Midbrain (tissue), 1 donor: ENCODE data around the gene MPV17L.
"Not testable (repeated sequence)": the region's sequence is repeated elsewhere in the genome, so short reads cannot be mapped to it uniquely, and the experiment has no call there.

Experiments used
- DNase-seq: peaks from one replicate; lab custom pipeline; 2025; lab: John Stamatoyannopoulos, UW

MPV17L gene

DNA sequence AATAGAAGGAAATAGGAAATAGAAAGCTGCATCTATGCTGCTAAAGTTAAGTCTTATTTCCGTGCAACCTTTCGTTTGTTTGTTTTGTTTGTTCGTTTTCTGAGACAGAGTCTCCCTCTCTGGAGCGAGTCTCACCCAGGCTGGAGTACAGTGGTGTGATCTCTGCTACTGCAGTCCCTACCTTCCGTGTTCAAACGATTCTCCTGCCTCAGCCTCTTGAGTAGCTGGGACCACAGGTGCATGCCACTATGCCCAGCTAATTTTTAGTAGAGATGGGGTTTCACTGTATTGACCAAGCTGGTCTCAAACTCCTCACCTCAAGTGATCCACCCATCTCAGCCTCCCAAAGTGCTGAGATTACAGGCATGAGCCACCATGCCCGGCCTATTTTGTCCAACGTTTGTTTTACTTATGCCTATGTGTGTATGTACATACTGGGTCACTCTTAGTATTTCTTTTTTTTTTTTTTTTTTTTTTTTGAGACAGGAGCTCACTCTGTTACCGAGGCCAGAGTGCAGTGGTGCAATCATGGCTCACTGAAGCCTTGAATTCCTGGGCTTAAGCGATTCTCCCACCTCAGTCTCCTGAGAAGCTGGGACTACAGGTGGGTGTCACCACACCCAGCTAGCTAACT lies 55.7 kb downstream of the MPV17L start:
- no peak for DNase-seq

DNA sequence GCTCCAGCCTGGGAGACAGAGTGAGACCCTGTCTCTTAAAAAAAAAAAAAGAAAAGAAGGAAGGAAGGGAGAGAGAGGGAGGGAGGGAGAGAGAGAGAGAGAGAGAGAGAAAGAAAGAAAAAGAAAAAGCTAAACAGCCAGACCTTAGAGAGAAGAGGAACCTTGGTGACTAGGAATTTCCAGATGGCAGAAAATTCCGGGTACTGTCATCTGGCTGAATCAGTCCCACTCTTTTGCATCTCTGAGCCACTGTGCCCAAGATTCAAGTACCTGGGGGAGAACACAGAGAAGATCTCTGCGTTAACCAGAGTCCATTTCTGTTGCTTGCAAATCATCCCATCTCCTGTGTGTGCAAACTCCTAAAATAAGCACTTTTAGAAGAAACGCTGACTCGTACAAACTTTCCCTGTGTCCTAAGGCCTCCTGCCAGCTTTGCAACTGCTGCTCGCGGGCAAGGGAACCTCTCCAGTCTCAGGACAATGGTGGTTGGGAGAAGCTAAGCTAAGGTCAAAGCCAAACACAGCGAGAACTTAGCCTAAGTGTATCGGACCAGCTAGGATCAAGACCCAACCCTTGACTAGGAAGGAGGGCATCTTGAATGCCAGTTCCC lies 56.8 kb downstream of the MPV17L start:
- no peak for DNase-seq

DNA sequence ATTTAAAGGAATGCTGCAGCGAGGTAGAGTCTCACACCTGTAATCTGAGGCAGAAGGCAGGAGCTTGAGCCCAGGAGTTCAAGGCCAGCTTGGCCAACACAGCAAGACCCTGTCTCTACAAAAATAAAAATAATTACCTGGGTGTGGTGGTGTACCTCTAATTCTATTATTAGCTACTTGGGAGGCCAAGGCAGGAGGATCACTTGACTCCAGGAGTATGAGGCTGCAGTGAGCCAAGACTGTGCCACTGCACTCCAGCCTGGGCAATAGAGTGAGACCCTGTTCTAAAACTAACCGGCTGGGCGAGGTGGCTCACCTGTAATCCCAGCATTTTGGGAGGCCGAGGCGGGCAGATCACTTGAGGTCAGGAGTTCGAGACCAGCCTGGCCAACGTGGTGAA lies 57.7 kb downstream of the MPV17L start:
- DNase-seq = not testable (repeated sequence)

DNA sequence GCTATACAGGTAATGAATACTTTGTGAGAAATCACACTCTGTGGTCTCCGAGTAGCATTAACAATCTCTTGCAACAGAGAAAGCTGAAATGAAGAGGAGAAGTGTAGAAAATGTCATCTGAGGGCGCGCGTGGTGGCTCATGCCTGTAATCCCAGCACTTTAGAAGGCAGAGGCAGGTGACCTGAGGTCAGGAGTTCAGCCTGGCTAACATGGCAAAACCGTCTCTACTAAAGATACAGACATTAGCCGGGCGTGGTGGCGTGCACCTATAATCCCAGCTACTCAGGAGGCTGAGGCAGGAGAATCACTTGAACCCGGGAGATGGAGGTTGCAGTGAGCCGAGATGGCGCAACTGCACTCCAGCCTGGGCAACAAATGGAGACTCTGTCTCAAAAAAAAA lies 59.4 kb downstream of the MPV17L start:
- not testable (repeated sequence) for DNase-seq

DNA sequence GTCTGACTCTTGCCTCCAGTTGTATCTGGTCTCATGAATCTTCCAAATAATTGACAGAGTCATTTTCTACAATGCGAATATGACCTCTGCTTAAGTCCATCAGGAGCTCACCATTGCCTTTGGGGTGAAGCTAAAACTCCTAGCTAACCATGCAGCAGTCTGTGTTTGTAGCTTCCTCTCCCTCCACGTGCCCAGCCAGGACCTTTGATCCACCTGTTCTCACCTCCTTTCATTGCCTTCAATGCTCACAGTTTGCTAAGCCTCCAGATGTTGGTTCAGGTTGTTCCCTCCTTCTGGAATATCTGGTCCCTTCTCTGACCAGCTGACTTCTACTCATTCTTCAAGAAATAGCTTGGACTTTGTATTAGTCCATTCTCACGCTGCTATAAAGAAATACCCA lies 61.8 kb downstream of the MPV17L start:
- no peak for DNase-seq

DNA sequence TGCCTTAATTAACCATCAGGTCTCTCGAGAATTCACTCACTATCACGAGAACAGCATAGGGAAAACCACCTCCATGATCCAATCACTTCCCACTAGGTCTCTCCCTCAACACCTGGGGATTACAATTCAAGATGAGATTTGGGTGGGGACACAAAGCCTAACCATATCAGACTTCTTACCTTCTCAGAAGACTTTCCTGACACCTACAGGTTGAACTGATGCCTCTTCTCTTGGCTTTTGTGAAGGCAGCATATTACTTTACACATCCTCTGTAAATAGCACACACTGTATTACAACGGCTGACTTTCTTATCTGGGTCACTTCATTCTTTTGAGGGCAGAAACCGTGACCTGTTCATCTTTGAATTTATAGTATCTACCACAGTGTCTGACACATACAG lies 62.4 kb downstream of the MPV17L start:
- DNase-seq = no peak

DNA sequence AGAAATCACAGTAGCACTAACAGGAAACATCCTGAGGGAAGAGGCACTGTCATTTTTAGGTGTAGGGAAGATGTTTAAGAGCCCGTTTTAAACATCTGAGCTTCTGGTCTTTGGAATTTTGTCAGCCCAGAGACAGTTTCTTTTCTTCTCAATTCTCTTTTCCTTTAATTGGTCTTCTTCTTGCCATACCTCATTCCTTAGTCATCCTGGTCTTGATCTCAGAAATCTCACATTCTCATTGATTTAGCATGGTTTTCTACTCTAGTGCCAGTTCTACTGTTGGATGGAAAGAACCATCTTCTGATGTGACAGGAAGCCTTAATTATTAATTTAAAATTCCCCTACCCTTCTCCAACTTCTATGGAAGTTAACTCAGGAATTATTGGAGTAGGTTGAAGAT lies 64.2 kb downstream of the MPV17L start:
- no peak for DNase-seq

DNA sequence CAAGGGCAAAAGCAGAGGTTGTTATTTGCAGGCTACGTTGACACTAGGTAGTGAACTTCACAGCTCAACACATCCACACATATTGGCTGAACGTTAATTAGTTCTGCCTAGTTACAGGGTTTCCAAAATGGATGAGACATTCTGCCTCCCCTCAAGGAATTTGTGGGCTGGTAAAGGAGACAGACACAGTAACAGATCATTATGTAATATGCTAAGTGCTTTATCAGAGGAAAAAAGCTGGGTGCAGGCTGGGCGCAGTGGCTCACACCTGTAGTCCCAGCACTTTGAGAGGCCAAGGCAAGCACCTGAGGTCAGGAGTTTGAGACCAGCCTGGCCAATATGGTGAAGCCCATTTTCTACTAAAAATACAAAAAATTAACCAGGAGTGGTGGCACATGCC lies 65.0 kb downstream of the MPV17L start:
- no peak for DNase-seq

DNA sequence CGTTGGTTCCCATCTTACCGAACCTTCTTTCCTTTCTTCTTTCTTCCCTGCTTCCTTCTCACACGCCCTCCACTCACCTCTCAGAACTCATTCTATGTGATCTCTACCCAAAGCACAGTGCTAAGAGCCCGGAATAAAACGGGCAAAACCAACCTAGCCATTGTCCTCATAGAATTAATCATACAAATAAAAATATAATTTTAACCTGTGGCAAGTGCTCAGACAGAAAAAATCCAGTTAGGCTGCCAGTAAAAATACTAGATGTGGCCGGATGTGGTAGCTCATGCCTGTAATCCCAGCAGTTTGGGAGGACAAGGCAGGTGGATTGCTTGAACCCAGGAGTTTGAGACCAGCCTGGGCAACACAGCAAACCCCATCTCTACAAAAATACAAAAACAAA lies 65.8 kb downstream of the MPV17L start:
- no peak for DNase-seq
